ENCODE measurements around the gene ITPR1.

ITPR1 gene

GRCh38 chr3:4756057-4756775, 263.1 kb downstream of the ITPR1 start:
- no peak for TF ChIP-seq CTCF (IDR thresholded peaks at IDR 0.05; ENCODE audit: insufficient read depth, missing control alignments)
- DNase-seq (ENCODE audit: insufficient read length, low spot score) (no peak), FAIRE-seq (no peak)

GRCh38 chr3:4756855-4757574, 263.9 kb downstream of the ITPR1 start:
- FAIRE-seq: no peak
- no peak for DNase-seq (ENCODE audit: insufficient read length, low spot score)
- TF ChIP-seq CTCF (IDR thresholded peaks at IDR 0.05; ENCODE audit: insufficient read depth, missing control alignments): no peak

GRCh38 chr3:4757575-4758248, 264.6 kb downstream of the ITPR1 start:
- FAIRE-seq (no peak), DNase-seq (ENCODE audit: insufficient read length, low spot score) (no peak)
- no peak for TF ChIP-seq CTCF (IDR thresholded peaks at IDR 0.05; ENCODE audit: insufficient read depth, missing control alignments)

GRCh38 chr3:4758249-4758860, 265.2 kb downstream of the ITPR1 start:
- FAIRE-seq: no peak
- DNase-seq (ENCODE audit: insufficient read length, low spot score): no peak
- TF ChIP-seq CTCF (IDR thresholded peaks at IDR 0.05; ENCODE audit: insufficient read depth, missing control alignments): no peak

GRCh38 chr3:4758957-4759656, 266.0 kb downstream of the ITPR1 start:
- DNase-seq (ENCODE audit: insufficient read length, low spot score) (no peak), FAIRE-seq (no peak)
- no peak for TF ChIP-seq CTCF (IDR thresholded peaks at IDR 0.05; ENCODE audit: insufficient read depth, missing control alignments)

GRCh38 chr3:4759689-4760312, 266.7 kb downstream of the ITPR1 start:
- FAIRE-seq (no peak), DNase-seq (ENCODE audit: insufficient read length, low spot score) (no peak)
- no peak for TF ChIP-seq CTCF (IDR thresholded peaks at IDR 0.05; ENCODE audit: insufficient read depth, missing control alignments)

Measured in D721Med (cell line).